Hepatocyte (in vitro differentiated cells): ENCODE results near the gene CMSS1. TPM values are rescaled to one million over a fixed set of nuclear protein-coding genes. Genes with fewer than 3 reads are reported as not detected.

Experiments
- DNase-seq: peaks from one replicate; pipeline ENCODE4 v3.0.0-alpha.2; 2016; ENCODE audit warnings: low spot score
- H2AFZ ChIP-seq: fragments of 200-600 bp; sonication (generic); 2 replicates; pipeline ENCODE4 v1.6.0; 2016; ENCODE audit warnings: antibody characterized with exemption, mild to moderate bottlenecking
- H3K27ac ChIP-seq: fragments of 200-600 bp; sonication (generic); 2 replicates; pipeline ENCODE4 v1.5.1; 2016; ENCODE audit warnings: mild to moderate bottlenecking
- H3K27me3 ChIP-seq: fragments of 200-600 bp; sonication (generic); 2 replicates; pipeline ENCODE4 v1.6.1; 2016
- H3K36me3 ChIP-seq: fragments of 200-600 bp; sonication (generic); replicated peaks from 2 replicates; pipeline ENCODE4 v1.5.1; 2016; ENCODE audit warnings: low read depth; ENCODE audit not compliant: insufficient read depth
- H3K4me1 ChIP-seq: fragments of 200-600 bp; sonication (generic); 2 replicates; pipeline ENCODE4 v1.5.1; 2016; ENCODE audit warnings: mild to moderate bottlenecking, moderate library complexity; ENCODE audit not compliant: insufficient read depth
- H3K4me2 ChIP-seq: fragments of 200-600 bp; sonication (generic); 2 replicates; pipeline ENCODE4 v1.6.0; 2016
- H3K4me3 ChIP-seq: fragments of 200-600 bp; sonication (generic); 2 replicates; pipeline ENCODE4 v1.5.1; 2016; ENCODE audit warnings: mild to moderate bottlenecking
- H3K79me2 ChIP-seq: fragments of 200-600 bp; sonication (generic); 2 replicates; pipeline ENCODE4 v1.6.0; 2017; ENCODE audit warnings: mild to moderate bottlenecking
- H3K9me2 ChIP-seq: fragments of 200-600 bp; sonication (generic); replicated peaks from 2 replicates; pipeline ENCODE4 v1.6.0; 2017; ENCODE audit warnings: mild to moderate bottlenecking; ENCODE audit not compliant: insufficient read depth
- H3K9me3 ChIP-seq: fragments of 200-600 bp; sonication (generic); 2 replicates; pipeline ENCODE4 v1.5.1; 2016; ENCODE audit warnings: low read depth, mild to moderate bottlenecking
- H4K20me1 ChIP-seq: fragments of 200-600 bp; sonication (generic); 2 replicates; pipeline ENCODE4 v1.6.0; 2016; ENCODE audit warnings: mild to moderate bottlenecking; ENCODE audit not compliant: insufficient read depth, poor library complexity, severe bottlenecking
- CTCF ChIP-seq: fragments of 200-600 bp; sonication (generic); IDR thresholded peaks from 2 replicates; pipeline ENCODE4 v1.5.1; 2016; ENCODE audit warnings: antibody characterized with exemption, mild to moderate bottlenecking; ENCODE audit not compliant: poor library complexity
- EZH2 ChIP-seq: fragments of 200-600 bp; sonication (generic); IDR thresholded peaks from 2 replicates; pipeline ENCODE4 v1.6.1; 2016; ENCODE audit warnings: antibody characterized with exemption, mild to moderate bottlenecking, borderline replicate concordance
- EZH2phosphoT487 ChIP-seq: fragments of 200-600 bp; sonication (generic); IDR thresholded peaks from one replicate; pipeline ENCODE4 v1.6.1; 2018; ENCODE audit warnings: antibody characterized with exemption, mild to moderate bottlenecking, low read depth, moderate library complexity; ENCODE audit not compliant: unreplicated experiment, severe bottlenecking
- WGBS: methylation state at CpG from one replicate; pipeline ENCODE4 v1.1.6; 2016; ENCODE audit warnings: low lambda C conversion rate; ENCODE audit errors: missing lambda C conversion rate; 5-methylcytosine and 5-hydroxymethylcytosine counted together
- polyA plus RNA-seq: library from polyadenylated mRNA; unstranded; fragments of >200 nt; fragmentation: Nextera tagmentation; extraction: Ambion mirVana; gene quantifications from 2 replicates; pipeline ENCODE4 v1.2.1, GENCODE V29; 2016
- total RNA-seq: library from RNA; depleted of rRNA; stranded (reverse); fragments of >200 nt; gene quantifications from 2 replicates; pipeline ENCODE4 v1.2.3, GENCODE V29; 2014

CMSS1 gene
- total and polyA plus RNA-seq, 2 experiments from 2014 or later, result 11.8 to 17.0 TPM

DNA sequence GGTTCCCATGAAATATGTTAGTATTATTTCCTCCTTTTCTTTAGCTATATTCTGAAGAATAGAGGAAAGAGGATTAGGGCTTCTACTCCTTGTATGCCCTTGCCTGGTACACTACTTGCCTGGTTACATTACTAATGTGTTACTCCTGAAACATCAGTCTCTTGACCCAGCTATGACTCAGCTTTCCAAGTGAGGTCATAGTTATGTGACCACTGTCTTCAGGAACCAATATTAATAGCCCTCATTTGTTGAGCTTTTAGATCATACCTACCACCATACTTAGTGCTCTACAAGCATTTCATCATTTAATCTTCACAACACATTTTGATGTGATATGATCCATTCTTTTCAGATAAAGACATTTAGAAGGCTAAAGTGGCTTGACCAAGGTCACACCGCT is 60.3 kb downstream of the CMSS1 start:
- H4K20me1 ChIP-seq, result no peaks in the 10 kb centered on the region
- WGBS, result 95% methylated on average over 1 of the region's 1 CpG
- H3K4me3 ChIP-seq, result no peak overlapping the region
- H3K9me3 ChIP-seq, result no peaks in the 10 kb centered on the region
- peaks cover 37% of the 10 kb centered on the region for H3K79me2 ChIP-seq
- H3K4me2 ChIP-seq, result peak overlapping the region; percentile 74
- no peaks in the 10 kb centered on the region for H3K36me3 ChIP-seq
- peak; percentile 50 for DNase-seq
- H3K4me1 ChIP-seq, result peaks cover 8% of the 10 kb centered on the region
- no peaks in the 10 kb centered on the region for H3K27me3 ChIP-seq
- TF ChIP-seq EZH2phosphoT487, result no peak
- no peak for TF ChIP-seq EZH2
- no peak for TF ChIP-seq CTCF
- H3K27ac ChIP-seq, result peak overlapping the region; percentile 96
- no peak overlapping the region for H2AFZ ChIP-seq
- no peaks in the 10 kb centered on the region for H3K9me2 ChIP-seq

- peaks cover 24% of the 10 kb centered on the region for H3K79me2 ChIP-seq
- TF ChIP-seq EZH2phosphoT487 (no peak), EZH2 (no peak), CTCF (no peak)
Measured at GRCh38 chr3:99879275-99879674, 61.6 kb downstream of the CMSS1 start.

DNA sequence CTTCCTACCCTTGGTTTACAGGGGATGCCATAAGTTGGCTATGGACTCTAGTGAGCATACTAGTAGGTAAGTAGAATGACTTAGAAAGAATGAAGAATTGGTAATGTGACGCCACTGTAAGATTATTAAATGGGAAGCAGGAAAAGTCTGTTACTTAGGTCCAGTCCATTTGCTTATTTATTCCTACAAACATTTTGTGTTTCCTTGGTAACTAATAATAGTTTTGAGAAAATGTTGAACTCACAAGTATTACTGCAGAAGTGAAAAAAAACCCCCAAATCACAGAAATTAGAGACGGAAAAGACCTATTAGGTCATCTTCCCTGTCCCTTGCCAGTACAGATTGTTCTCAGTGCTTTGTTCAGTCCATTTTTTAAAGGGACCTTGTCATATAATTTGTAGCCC is 63.5 kb downstream of the CMSS1 start:
- H3K27ac ChIP-seq, result no peak overlapping the region
- peaks cover 8% of the 10 kb centered on the region for H3K79me2 ChIP-seq
- H3K4me3 ChIP-seq, result no peak overlapping the region
- no peak for DNase-seq
- no peak overlapping the region for H2AFZ ChIP-seq
- H3K27me3 ChIP-seq, result no peaks in the 10 kb centered on the region
- no peaks in the 10 kb centered on the region for H3K9me2 ChIP-seq
- TF ChIP-seq EZH2phosphoT487 (no peak), EZH2 (no peak), CTCF (no peak)
- no peak overlapping the region for H3K4me2 ChIP-seq
- H3K9me3 ChIP-seq, result no peaks in the 10 kb centered on the region
- H3K4me1 ChIP-seq, result peaks cover 22% of the 10 kb centered on the region
- no peaks in the 10 kb centered on the region for H4K20me1 ChIP-seq
- WGBS, result 78% methylated on average over 2 of the region's 2 CpGs
- H3K36me3 ChIP-seq, result no peaks in the 10 kb centered on the region

More at GRCh38 chr3:99879275-99879674, 61.6 kb downstream of the CMSS1 start:
- WGBS, result 97% methylated on average over 2 of the region's 2 CpGs
- Histone ChIP-seq H3K4me2 (no peak overlapping the region), H3K27me3 (no peaks in the 10 kb centered on the region), H2AFZ (no peak overlapping the region), H3K4me3 (no peak overlapping the region), H4K20me1 (no peaks in the 10 kb centered on the region), H3K36me3 (no peaks in the 10 kb centered on the region), H3K27ac (no peak overlapping the region), H3K4me1 (peaks cover 8% of the 10 kb centered on the region), H3K9me3 (no peaks in the 10 kb centered on the region), H3K9me2 (no peaks in the 10 kb centered on the region)
- no peak for DNase-seq
